IPS-11a (cell line): ENCODE measurements around the gene NELFCD.
"Not testable (repeated sequence)": the region's sequence is repeated elsewhere in the genome, so short reads cannot be mapped to it uniquely, and the experiment has no call there.

ENCODE experiments used
- H3K4me3 ChIP-seq: one replicate; pipeline ENCODE4 v1.5.1; 2013; ENCODE audit warnings: low read depth, low read length, control low read depth

NELFCD gene

DNA sequence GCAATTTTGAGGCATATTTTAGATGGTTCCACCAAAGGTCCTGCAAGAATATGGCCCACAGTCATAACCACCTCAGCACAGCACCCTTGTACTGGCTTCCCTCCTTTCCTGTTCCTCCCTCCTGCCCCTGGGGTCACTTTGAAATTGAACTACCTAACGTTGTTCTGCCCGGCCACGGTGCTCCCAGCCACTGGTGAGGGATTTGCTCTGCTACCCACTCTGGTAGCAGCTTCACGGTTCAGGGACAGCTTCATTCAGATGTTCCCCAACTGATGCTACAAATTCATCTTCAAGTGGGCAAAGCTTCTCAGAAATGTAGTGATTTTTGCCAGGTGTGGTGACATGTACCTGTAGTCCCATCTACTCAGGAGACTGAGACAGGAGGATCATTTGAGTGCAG is 7.9 kb upstream of the NELFCD start:
- H3K4me3 ChIP-seq, result no peak overlapping the region

- no peak overlapping the region for H3K4me3 ChIP-seq
Observed at GRCh38 chr20:58973866-58974265, 7.2 kb upstream of the NELFCD start.

GRCh38 chr20:58975353-58975752 is 5.7 kb upstream of the NELFCD start:
- no peak overlapping the region for H3K4me3 ChIP-seq

GRCh38 chr20:58976061-58976730 is 4.9 kb upstream of the NELFCD start:
- H3K4me3 ChIP-seq, result no peak overlapping the region

DNA sequence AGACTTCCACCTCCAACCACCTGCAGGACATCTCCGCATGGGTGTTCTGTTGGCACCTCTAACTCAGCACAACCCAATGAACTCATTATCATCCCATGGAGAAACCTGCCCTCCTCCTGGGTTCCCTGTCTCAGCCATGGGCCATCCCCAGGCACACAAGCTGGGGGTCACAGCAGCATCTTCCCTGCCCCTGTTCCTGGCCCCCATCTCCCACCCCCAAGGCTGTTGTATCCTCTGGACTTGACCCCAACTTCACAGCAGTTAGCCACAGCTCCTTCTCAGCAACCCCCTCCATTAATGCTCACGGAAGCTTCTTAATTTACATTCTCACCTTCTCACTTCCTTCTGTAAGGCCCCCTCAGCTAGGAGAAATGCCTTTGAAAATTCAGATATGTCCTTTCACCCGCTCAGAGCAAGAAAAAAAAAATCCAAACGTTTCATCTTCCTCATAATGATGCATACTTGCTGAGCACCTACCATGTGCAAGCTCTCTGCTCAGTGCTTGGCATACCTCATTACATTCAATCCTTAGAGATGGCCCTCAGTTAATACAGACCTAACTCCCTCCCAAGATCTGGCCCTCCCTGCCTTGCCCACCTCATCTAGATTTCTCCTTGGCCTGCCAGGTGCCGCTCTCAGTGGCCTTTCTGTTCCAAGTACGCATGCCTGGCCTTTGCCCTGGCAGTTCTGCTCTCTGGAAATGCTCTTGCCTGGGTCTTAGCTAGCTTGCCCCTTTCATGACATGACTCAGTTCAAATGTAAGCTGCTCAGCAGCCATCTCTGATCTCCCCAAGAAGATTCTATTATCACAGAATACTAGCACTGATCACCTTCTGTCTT is 2.5 kb upstream of the NELFCD start:
- H3K4me3 ChIP-seq, result no peak overlapping the region

DNA sequence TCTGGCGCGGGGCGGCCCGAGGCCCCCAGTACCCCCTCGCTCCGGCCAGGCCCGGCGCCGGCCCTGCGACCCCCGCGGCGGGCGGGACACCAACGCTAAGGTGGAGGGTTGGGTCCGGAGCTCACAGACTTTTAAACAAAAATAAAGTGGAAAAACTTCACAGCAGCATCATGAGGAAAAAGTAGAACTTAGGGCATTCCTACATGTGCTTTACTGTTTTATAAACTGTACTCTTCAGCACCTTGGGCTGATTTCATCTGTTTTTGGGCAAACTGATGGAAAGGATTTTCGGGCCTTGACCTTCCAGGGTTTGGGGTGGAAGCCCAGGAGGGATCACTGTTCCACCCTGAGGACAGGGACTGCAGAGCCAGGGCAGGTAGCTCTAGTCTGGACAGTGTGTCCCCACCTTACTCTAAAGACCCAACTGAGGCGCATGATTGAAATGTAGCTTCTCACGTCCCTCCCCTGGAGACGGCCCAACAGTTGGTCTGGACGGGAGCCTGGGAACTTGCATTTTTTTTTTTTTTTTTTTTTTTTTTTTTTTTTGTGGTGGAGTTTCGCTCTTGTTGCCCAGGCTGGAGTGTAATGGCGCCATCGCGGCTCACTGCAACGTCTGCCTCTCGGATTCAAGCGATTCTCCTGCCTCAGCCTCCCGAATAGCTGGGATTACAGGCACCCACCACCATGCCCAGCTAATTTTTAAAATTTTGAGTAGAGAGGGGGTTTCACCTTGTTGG is 740 bp downstream of the NELFCD start:
- H3K4me3 ChIP-seq, result peak overlapping the region; percentile 62

- no peak overlapping the region for H3K4me3 ChIP-seq
Observed at GRCh38 chr20:58982406-58983114, 1.5 kb downstream of the NELFCD start.

GRCh38 chr20:58983115-58983468 is 2.0 kb downstream of the NELFCD start:
- not testable (repeated sequence) for H3K4me3 ChIP-seq

DNA sequence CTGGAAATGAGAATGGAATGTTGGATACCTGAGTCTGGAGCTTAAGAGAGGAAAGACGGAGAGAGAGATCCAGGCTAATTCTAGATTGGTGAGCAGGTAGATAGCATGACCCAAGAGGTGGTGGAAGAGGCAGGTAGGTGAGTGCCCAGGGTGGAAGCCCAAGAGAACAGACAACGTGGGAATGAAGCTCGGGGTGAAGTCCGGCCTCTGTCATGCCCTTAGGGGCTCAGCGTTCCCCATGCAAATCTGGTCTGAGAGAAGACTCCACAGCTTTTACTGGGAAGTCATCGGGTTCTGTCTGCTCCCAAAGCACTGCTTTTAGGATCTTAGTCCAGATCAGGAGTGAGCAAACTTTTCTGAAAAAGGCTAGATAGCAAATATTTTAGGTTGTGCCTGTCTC is 3.6 kb downstream of the NELFCD start:
- no peak overlapping the region for H3K4me3 ChIP-seq

DNA sequence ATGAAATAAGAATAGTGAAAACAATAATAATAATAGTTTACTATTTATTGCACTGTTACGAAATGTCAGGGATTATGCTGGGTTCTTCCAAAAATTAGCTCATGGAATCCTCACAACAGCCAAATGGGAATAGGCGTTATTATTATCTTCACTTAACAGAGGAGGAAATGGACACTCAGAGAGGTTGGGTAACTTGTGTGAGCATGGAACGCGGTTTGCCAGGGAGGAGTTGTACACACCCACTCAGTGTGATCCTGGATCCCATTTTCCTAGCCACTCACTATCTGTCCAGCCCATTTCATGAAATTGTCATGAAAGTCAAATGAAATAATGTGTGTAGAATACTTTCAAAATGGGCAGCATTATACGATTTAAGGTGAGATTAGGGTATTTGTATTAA is 4.6 kb downstream of the NELFCD start:
- no peak overlapping the region for H3K4me3 ChIP-seq

GRCh38 chr20:58986286-58986967 is 5.4 kb downstream of the NELFCD start:
- H3K4me3 ChIP-seq, result no peak overlapping the region

DNA sequence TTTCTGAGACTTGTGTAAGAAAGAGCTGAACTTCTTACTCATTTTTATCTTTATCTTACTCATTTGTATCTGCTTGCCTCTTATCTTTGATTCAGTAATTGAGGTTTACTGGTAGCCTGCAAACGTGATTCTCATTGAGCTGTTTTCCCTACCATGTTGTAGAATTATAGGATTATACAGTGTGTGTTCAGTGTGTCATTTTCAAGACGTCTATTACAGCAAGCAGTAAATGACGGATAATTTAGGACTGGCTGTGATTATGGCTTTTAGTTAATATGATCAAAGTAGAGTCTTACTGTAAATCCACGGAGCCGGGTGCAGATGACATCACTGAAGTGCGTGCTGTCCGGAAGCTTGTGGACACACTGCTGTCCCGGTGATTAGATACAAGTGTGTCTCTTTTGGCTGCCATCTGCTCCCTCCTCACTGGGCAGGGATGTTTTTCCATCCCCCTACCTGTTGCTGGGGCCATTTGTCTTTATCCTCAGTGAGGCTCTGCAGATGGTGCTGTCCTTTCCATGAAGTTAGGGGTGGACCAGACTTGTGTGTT is 6.0 kb downstream of the NELFCD start:
- H3K4me3 ChIP-seq, result no peak overlapping the region

GRCh38 chr20:58987790-58988564 is 6.9 kb downstream of the NELFCD start:
- H3K4me3 ChIP-seq, result no peak overlapping the region

DNA sequence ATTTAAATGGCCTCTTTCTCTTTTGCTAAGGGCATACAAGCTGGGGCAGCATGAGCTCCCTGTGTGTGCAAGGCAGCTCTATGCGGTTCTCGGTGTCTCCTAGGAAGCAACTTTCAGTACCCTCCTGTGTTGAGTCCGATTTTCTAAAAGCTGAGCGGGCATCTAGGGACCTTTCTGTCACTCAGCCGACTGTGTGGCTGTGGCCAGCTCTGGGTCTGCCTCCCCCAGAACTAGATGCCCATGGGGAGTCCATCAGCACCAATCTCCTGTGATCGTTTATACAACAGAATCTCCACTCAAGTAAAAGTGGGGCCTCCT is 7.5 kb downstream of the NELFCD start:
- no peak overlapping the region for H3K4me3 ChIP-seq

DNA sequence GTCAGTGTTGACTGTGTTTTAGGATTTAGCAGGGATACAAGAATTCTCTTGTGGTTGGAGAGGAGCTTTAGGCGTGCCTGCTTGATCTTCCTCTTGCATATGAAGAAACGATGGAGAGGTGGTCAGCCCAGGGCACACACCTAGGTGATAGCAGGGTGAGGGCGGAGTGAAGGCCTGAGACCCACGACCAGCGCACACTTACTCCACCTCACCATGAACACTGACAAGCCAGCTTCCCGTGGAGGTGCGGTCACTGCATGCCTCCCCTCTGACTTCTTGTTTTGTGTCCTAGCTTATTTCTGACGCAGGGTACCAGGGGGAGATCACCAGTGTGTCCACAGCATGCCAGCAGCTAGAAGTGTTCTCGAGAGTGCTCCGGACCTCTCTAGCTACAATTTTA is 8.1 kb downstream of the NELFCD start:
- no peak overlapping the region for H3K4me3 ChIP-seq

DNA sequence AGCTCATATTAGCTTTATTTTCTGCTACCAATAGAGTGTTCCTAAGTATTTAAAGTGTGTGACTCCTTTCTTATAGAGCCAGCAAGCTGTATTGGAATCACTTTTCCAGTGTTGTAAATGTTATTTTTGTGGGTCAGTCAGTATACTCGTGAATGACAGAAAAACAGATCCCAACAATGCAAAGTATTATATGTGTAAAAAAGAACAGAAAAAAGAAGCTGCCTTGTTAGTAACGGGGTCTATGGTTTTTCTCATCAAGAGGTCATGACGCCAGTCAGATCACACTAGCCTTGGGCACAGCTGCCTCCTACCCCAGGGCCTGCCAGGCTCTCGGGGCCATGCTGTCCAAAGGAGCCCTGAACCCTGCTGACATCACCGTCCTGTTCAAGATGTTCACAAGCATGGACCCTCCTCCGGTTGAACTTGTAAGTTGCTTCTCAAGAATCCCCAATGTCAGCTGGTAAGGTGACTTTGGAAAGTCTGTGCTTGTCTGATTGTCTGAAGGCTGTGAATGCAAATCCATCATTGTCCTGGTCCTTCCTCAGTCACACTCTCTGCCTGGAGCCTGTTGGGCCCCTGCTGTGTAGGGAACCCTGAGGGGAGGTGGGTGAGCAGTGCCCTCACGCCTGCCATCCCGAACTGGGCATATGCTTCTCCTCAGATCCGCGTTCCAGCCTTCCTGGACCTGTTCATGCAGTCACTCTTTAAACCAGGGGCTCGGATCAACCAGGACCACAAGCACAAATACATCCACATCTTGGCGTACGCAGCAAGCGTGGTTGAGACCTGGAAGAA is 9.8 kb downstream of the NELFCD start:
- no peak overlapping the region for H3K4me3 ChIP-seq

DNA sequence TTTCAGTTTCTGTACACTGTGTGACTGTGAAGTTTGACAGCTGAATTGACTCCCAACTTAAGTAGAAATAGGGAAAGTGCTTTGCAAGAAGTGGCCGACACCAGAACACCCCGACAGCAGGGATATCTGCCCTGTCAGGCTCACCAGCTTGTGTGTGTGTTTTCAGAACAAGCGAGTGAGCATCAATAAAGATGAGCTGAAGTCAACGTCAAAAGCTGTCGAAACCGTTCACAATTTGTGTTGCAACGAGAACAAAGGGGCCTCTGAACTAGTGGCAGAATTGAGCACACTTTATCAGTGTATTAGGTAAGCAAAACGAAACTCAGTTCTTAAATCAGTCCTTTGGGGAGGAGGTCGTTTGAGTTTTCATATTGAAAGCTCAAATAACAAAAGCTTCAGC is 10.7 kb downstream of the NELFCD start:
- H3K4me3 ChIP-seq, result no peak overlapping the region

DNA sequence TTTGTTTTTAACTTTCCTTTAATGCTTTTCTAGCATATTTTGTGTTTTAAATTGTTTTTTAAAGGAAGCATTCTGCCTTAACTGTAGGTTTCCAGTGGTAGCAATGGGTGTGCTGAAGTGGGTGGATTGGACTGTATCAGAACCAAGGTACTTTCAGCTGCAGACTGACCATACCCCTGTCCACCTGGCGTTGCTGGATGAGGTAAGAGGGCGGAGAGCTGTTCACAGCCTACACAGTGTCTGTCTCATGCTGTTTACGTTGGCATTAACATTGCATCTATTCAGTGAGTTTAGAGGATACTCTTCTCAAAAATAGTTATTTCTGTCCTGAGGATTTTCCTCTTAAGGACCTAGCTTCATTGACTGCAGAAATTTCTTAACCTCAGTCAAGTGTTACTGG is 11.9 kb downstream of the NELFCD start:
- H3K4me3 ChIP-seq, result no peak overlapping the region
